ENCODE results near the gene DPH2.

GRCh38 chr1:43985984-43986595 is 16.3 kb downstream of the DPH2 start:
- TF ChIP-seq CTCF (IDR thresholded peaks at IDR 0.05) (no peak), POLR2AphosphoS5 (IDR thresholded peaks at IDR 0.05) (no peak), POLR2A (IDR thresholded peaks at IDR 0.05) (no peak), EP300 (IDR thresholded peaks at IDR 0.05) (no peak)

Data from gastroesophageal sphincter (tissue), 3 donors.